Rectal smooth muscle tissue (tissue), 1 donor: ENCODE measurements around the gene ACTN4.
A peak's percentile ranks its signal among the peaks of the same experiment; 100 is the strongest.

Experiments
- H3K27ac ChIP-seq: one replicate; pipeline ENCODE4 v1.7.0; 2013; ENCODE audit warnings: low read depth, low read length, inconsistent platforms
- H3K27me3 ChIP-seq: one replicate; pipeline ENCODE4 v1.7.0; 2013; ENCODE audit warnings: low read length; ENCODE audit not compliant: control insufficient read depth, insufficient read depth
- H3K36me3 ChIP-seq: one replicate; pipeline ENCODE4 v1.7.0; 2013; ENCODE audit warnings: low read length; ENCODE audit not compliant: control insufficient read depth, insufficient read depth
- H3K4me1 ChIP-seq: one replicate; pipeline ENCODE4 v1.7.0; 2013; ENCODE audit warnings: low read length; ENCODE audit not compliant: control insufficient read depth, insufficient read depth
- H3K4me3 ChIP-seq: one replicate; pipeline ENCODE4 v1.7.0; 2013; ENCODE audit warnings: low read length
- H3K9ac ChIP-seq: one replicate; pipeline ENCODE4 v1.7.0; 2013; ENCODE audit warnings: low read length

The ACTN4 gene

DNA sequence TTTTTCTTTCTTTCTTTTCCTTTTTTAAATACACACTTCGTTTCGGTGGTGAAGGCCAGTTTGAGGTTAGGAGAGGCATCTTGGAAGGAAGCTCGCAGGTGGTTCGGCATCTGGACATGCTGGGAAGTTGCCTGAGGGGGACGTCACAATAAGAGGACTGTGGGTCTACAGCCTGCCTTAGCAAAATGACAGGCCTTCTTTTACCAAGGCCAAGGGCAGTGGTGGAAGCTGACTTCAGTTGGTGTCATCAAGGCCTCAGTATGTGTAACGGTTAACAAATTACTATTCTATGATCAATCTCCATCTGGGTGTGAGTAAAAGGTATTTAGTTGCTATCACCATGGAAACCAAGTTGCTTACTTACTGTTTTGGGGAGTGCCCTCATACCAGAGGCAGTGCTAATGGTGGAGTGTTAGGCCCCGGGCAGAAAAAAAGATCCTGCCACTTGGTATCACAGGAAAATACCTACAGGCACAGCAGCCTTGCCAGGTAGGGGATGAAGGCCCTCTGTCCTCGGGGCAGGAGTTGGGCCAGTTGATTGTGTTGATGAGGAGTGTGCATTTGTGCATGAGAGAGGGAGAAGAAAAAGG lies 10.3 kb downstream of the ACTN4 start:
- Histone ChIP-seq H3K9ac (no peak overlapping the region), H3K27ac (peak overlapping the region; percentile 79), H3K4me3 (no peak overlapping the region), H3K4me1 (peaks cover 57% of the 10 kb centered on the region), H3K27me3 (no peaks in the 10 kb centered on the region), H3K36me3 (no peaks in the 10 kb centered on the region)

GRCh38 chr19:38658462-38659306 lies 11.2 kb downstream of the ACTN4 start:
- Histone ChIP-seq H3K4me3 (peak overlapping the region; percentile 28), H3K27ac (peak overlapping the region; percentile 79), H3K4me1 (peaks cover 54% of the 10 kb centered on the region), H3K27me3 (no peaks in the 10 kb centered on the region), H3K9ac (no peak overlapping the region), H3K36me3 (no peaks in the 10 kb centered on the region)

DNA sequence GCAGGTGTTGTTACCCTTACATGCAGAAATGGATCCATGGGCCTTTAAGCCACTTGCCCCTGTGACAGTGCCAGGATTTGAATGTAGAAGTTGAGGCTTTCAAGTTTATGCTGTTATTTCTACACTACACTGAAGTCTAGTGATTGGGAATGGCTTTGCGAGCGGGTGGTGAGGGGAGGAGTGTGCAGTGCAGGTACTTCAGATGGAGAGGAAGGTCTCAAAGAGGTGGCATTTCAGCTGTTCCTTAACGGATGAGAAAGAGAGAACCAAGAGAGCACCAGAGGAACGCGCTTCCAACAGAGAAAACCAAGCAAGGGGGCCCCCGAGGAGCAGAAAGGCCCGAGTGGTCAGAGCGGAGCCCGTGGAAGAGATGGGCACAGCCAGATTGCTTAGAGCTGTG lies 13.3 kb downstream of the ACTN4 start:
- H3K9ac ChIP-seq, result no peak overlapping the region

GRCh38 chr19:38661136-38661535 lies 13.7 kb downstream of the ACTN4 start:
- H3K36me3 ChIP-seq, result no peaks in the 10 kb centered on the region
- no peak overlapping the region for H3K9ac ChIP-seq
- H3K27ac ChIP-seq, result peak overlapping the region; percentile 31
- H3K4me3 ChIP-seq, result no peak overlapping the region
- no peaks in the 10 kb centered on the region for H3K27me3 ChIP-seq
- H3K4me1 ChIP-seq, result peaks cover 58% of the 10 kb centered on the region

More for the DNA sequence above, 13.3 kb downstream of the ACTN4 start:
- no peaks in the 10 kb centered on the region for H3K36me3 ChIP-seq
- no peak overlapping the region for H3K4me3 ChIP-seq
- peak overlapping the region; percentile 31 for H3K27ac ChIP-seq
- no peaks in the 10 kb centered on the region for H3K27me3 ChIP-seq
- H3K4me1 ChIP-seq, result peaks cover 54% of the 10 kb centered on the region

DNA sequence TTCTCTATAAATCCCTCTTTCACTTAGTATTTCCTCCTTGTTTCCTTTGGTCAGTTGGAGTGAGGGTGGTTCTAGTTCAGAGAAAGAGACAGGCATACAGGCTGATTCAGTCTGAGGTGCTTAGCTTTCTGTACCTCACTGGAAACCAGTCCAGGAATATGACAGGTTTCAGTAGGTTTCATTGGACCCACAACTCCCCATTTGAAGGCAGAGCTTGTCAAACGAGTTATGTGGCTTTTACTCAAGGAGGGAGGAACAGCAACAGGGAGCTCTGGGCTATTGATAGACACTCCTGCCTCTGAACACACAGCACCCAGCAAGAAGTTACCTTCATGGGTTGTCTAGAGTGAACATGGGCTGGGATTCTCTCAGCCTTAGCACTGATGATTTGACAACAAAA lies 14.5 kb downstream of the ACTN4 start:
- Histone ChIP-seq H3K9ac (no peak overlapping the region), H3K27me3 (no peaks in the 10 kb centered on the region), H3K4me1 (peaks cover 67% of the 10 kb centered on the region), H3K36me3 (no peaks in the 10 kb centered on the region), H3K4me3 (no peak overlapping the region), H3K27ac (peak overlapping the region; percentile 38)

GRCh38 chr19:38662537-38663155 lies 15.2 kb downstream of the ACTN4 start:
- Histone ChIP-seq H3K4me1 (peaks cover 70% of the 10 kb centered on the region), H3K27me3 (no peaks in the 10 kb centered on the region), H3K36me3 (no peaks in the 10 kb centered on the region), H3K27ac (peak overlapping the region; percentile 27), H3K4me3 (no peak overlapping the region), H3K9ac (peak overlapping the region; percentile 12)

DNA sequence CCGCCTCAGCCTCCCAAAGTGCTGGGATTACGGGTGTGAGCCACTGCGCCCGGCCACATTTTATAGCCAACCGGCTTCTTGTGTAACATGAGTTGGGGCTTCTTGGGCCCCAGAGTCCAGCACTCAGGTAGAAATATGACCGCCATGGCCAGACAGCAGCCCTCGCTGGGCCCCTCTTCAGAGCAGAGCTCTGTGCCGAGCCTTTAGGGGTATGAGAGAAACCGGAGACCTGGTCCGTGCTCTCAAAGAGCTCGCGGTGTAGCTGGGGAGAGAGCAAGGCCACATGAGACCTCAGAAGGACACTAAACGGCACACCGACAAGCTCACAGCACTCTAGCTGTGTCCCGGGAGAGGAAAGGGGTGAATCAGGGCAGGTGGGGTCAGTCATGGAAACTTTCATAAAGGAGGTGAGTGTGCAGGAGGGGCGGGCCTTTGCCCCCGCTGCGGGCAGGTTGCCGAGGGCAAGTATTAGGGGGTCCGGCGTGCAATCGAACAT lies 15.8 kb downstream of the ACTN4 start:
- Histone ChIP-seq H3K4me1 (peaks cover 69% of the 10 kb centered on the region), H3K4me3 (peak overlapping the region; percentile 29), H3K36me3 (no peaks in the 10 kb centered on the region), H3K27ac (peak overlapping the region; percentile 86), H3K27me3 (no peaks in the 10 kb centered on the region), H3K9ac (no peak overlapping the region)

DNA sequence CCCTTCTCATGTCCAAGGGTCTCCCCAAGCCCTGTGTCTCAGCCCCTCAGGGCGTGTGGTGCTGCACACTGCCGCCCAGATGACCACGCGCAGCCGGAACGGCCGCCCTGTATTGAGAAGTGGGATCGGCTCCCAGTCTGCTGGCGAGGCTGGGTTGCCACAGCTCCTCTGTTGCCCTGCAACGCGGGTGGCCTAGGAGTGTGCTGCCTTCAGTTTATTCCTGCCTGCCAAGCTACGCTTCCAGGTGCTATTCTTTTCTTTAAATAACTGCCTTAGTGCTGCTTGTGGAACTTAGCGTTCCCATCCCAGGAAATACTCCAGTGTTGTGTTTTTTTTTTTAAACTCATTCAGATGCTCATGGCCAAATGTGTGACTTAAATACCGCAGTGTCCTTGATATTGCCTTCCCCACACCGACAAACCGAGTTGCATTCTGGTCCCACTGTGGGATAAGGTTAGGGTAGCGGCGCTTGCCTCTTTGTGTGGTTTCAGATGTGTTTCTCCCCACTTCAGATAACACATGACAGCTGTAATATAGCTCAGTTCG lies 16.6 kb downstream of the ACTN4 start:
- Histone ChIP-seq H3K27me3 (no peaks in the 10 kb centered on the region), H3K27ac (peak overlapping the region; percentile 86), H3K36me3 (no peaks in the 10 kb centered on the region), H3K9ac (no peak overlapping the region), H3K4me3 (peak overlapping the region; percentile 29), H3K4me1 (peaks cover 67% of the 10 kb centered on the region)

- Histone ChIP-seq H3K27me3 (no peaks in the 10 kb centered on the region), H3K36me3 (no peaks in the 10 kb centered on the region), H3K27ac (peak overlapping the region; percentile 86), H3K4me1 (peaks cover 61% of the 10 kb centered on the region), H3K9ac (no peak overlapping the region), H3K4me3 (peak overlapping the region; percentile 11)
Observed at GRCh38 chr19:38664503-38665211, 17.2 kb downstream of the ACTN4 start.

DNA sequence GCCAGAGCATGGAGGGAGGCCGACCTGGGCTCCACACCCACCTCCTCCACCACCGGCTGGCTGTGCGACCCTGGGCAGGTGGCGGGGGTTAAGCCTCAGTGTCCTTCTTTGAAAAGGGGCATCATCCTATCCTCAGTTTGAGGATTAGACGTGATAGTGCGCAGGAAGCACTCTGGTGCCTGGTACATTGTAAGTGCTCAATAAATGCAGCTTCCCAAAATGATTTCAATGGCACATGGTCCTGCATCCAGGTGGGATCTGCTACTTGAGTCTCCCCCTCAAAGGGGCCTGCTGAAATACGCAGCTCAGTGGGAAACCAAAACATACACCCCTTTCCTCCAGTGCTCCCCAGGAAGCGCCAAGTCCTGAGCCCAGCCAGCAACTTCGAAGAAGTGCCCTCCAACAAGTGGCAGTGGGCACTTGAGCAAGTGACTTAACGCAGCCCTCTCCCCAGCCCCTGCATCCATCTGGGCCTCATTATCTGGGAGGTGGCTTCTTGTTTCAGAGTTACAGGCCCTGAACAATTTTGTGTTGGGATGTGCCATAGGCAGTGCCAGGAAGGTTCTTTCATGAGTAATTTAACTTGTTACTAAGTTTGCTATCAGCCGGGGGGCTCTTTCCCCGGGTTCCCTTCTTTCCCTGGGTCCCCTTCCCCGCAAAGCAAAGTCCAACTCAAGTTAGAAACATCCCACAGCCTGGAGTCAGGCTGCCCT lies 17.9 kb downstream of the ACTN4 start:
- no peaks in the 10 kb centered on the region for H3K27me3 ChIP-seq
- peaks cover 65% of the 10 kb centered on the region for H3K4me1 ChIP-seq
- no peaks in the 10 kb centered on the region for H3K36me3 ChIP-seq
- peak overlapping the region; percentile 86 for H3K27ac ChIP-seq
- H3K9ac ChIP-seq, result no peak overlapping the region
- no peak overlapping the region for H3K4me3 ChIP-seq

DNA sequence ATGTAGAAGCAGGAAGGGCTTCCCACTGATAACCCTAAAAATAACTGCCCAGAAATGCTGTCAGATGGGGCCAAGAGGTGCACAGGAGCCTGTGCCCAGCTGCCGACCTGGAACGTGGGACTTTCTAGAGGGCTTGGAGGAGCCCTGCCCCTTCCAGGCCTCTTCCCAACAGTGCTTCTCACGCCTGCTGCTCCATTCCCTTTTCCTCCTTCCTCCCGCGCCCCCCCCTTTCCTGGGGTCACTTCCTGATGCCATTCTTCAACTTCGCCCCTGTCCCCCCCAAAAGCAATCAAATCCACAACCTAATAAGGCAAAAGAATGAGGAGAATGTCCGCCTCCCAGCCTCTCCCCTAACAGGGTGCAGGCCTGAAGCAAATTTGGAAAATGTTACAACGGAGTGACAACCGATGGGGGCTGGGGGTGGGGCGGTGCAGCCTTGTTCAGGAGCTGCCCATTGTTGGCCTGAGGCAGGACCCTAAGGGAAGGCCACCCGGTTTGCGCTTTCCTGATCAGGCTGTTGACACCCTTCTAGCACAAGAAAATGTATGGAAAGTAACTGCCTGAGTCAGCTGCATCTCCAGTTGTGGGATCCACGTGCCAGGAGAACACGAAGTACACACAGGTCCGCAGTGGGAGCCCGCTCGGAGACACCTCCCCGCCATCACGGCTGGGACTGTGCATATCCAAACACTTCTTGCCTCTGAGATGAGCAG lies 18.7 kb downstream of the ACTN4 start:
- no peak overlapping the region for H3K4me3 ChIP-seq
- H3K36me3 ChIP-seq, result no peaks in the 10 kb centered on the region
- H3K4me1 ChIP-seq, result peaks cover 69% of the 10 kb centered on the region
- H3K27me3 ChIP-seq, result no peaks in the 10 kb centered on the region
- H3K9ac ChIP-seq, result no peak overlapping the region
- peak overlapping the region; percentile 86 for H3K27ac ChIP-seq
